GM19328 (cell line): Measurements from ENCODE around the gene TRAF5.
A peak's percentile ranks its signal among the peaks of the same experiment; 100 is the strongest.
"Not testable (repeated sequence)": the region's sequence is repeated elsewhere in the genome, so short reads cannot be mapped to it uniquely, and the experiment has no call there.

Experiments
- ATAC-seq: cut with Tn5 transposase; IDR thresholded peaks from one replicate; pipeline ENCODE4 v1.9.1; 2021; ENCODE audit warnings: mild to moderate bottlenecking, moderate library complexity; ENCODE audit not compliant: unreplicated experiment

TRAF5 gene, protein sequence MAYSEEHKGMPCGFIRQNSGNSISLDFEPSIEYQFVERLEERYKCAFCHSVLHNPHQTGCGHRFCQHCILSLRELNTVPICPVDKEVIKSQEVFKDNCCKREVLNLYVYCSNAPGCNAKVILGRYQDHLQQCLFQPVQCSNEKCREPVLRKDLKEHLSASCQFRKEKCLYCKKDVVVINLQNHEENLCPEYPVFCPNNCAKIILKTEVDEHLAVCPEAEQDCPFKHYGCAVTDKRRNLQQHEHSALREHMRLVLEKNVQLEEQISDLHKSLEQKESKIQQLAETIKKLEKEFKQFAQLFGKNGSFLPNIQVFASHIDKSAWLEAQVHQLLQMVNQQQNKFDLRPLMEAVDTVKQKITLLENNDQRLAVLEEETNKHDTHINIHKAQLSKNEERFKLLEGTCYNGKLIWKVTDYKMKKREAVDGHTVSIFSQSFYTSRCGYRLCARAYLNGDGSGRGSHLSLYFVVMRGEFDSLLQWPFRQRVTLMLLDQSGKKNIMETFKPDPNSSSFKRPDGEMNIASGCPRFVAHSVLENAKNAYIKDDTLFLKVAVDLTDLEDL

DNA sequence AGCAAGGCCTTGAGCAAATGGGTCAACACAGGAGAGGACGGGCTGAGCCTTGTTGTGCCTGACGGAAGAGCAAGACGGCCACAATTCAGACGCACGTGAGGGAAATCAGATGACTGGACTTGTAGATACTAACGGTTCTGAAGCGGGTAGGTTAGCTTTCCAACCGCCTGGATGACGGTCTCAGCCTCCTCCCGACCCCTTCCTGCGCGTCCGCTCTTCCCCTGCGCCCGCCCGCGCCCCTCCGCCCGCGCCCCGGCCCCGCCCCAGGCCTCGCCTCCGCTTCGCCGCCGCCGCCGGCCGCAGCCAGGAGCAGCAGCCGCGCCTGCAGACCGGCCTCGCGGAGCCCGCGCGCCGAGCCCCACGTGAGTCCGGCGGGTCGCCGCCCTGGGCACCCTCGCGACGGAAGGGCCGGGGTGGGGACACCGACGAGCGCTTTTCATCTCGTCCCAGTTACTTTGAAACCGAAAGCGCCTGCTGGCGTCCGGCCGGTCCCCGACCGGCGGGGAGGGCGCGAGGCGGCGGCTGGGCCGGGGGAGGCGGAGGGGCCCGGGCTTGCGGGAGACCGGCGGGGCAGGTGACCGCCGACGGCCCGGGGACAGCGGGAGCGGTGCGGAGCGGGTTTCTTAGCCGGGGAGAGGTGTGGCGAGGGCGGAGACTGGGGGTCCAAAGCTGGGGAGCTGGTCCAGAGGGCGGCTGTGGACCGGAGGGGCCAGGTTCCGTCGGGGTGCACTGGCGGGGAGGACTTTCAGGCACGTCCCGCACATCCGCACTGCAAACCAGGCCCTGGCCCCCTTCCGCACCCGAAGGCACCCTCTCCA is at the start of gene TRAF5:
TSS of gene TRAF5 (plus strand) at position 306 of the 818 bp plus-strand sequence. CDS start 26,407 bp downstream, outside the sequence.
- no peak for ATAC-seq

DNA sequence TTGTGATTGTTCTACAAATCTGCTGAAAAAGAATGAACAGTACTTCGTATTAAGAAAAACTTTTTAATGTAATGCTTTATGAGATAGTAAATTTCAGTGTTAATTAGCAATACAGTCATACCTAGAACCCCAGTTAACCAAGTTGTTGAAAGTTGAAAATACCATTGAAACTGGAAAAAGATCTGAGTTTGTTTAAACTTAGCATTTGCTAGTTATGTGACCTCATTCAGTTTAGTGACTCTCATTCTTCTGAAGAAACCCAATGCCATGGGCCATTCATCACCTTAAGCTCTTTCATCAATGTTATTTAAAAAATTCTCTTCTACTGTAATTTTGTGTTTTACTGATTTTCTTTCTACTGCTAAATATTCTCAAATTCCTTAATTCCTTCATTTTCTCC is 47.3 kb upstream of the TRAF5 start:
- ATAC-seq: no peak

- ATAC-seq: no peak
These were observed 45.7 kb upstream of the TRAF5 start for GRCh38 chr1:211280910-211281309.

- ATAC-seq: no peak
These were observed 45.2 kb upstream of the TRAF5 start for GRCh38 chr1:211281320-211282022.

- no peak for ATAC-seq
These were observed 44.6 kb upstream of the TRAF5 start for GRCh38 chr1:211282023-211282373.

DNA sequence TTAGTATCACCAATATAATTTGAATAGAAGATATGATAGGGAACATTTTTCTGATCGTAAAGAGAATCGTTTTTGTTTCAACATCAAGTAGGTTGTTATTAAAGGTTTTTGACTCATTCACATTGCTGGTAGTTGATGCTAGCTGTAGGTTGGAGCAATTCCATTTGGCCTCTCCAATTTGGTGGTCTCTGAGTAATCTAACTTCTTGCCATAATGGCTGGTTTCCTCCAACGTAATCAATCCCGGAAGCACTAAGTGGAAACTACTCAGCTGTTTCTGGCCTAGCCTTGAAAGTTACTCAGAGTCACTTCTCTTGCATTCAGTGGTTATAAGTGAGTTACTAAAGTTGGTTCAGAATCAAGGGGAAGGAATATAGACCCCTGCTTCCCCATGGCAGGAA is 41.4 kb upstream of the TRAF5 start:
- ATAC-seq: no peak

GRCh38 chr1:211287218-211287617 is 39.4 kb upstream of the TRAF5 start:
- ATAC-seq: no peak

- ATAC-seq: no peak
These were observed 34.2 kb upstream of the TRAF5 start for GRCh38 chr1:211292411-211292810.

DNA sequence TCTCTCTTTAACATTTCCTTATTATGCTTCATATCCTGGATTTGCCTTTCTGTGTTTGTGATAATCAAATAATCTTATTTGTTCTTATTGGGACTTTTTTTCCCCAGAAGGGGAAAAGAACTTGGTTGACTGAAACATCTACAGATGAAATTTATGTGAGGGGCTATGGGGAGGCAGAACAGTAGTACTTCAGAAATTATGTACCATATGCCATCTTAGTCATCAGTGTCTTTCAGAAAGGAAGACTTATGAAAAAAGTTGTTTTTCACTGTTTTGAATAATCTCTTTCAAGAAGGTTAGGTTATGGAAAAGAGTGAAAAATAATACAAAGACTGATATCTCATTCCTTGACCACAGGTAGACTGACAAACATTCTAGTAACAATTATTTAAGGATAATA is 30.2 kb upstream of the TRAF5 start:
- ATAC-seq: no peak

DNA sequence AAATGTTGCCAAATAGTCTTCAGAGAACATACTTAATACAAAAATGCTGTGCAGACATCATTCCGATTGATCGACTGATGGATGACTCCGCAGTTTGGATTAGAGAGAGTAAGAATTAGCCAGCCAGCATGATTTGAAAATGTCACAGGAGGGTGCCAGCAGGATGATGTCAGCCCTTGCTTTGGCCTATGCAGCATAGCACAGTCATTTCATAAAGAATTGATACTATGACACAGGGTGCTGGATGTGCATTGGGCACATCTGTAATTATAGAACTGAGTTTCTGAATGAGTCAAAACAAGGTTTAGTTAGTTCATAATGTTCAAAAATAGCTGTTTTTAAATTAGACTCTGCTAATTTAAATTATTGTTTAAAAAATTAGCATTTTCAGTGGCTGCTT is 21.6 kb upstream of the TRAF5 start:
- ATAC-seq: no peak

GRCh38 chr1:211309617-211310016 is 17.0 kb upstream of the TRAF5 start:
- no peak for ATAC-seq

GRCh38 chr1:211313392-211313791 is 13.2 kb upstream of the TRAF5 start:
- ATAC-seq: no peak

- no peak for ATAC-seq
These were observed 7.9 kb upstream of the TRAF5 start for GRCh38 chr1:211318576-211319280.

DNA sequence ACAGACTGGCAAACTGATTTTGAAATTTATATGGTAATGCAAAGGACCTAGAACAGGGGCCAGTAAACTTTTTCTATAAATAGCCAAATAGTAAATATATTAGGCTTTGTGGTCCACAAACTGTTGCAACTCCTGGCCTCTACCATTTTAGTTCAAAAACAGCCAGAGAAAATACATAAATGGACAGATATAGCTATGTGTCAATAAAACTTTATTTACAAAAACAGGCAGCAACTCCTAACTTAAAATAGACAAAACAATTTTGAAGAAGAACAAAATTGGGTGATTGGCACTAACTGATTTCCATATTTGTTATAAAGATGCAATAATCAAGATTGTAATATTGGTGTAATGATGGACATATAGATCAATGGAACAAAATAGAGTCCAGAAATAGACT is 6.7 kb upstream of the TRAF5 start:
- no peak for ATAC-seq

DNA sequence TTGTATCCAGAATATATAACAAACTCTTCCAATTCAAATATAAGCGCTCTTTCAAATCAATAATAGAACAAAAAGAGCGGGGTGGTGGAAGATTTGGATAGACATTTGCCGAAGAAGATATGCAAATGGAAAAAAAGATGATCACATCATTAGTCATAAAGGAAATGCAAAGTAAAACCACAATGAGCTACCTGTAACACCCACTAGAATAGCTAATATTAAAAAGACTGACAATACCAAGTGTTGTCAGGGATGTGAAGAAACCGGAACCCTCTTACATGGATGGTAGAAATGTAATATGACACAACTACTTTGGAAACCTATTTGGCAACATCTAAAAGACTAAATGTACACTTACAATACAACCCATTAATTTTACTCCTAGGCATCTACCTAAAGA is 5.7 kb upstream of the TRAF5 start:
- no peak for ATAC-seq

DNA sequence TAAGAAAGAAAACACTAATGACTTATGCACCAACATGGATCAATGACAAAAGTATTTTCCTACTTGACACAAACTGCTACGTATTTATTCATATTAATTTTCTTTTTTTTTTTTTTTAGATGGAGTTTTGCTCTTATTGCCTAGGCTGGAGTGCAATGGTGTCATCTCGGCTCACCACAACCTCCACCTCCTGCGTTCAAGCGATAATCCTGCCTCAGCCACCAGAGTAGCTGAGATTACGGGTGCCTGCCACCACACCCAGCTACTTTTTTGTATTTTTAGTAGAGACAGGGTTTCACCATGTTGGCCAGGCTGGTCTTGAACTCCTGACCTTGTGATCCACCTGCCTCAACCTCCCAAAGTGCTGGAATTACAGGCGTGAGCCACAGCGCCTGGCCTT is 5.0 kb upstream of the TRAF5 start:
- ATAC-seq: not testable (repeated sequence)

DNA sequence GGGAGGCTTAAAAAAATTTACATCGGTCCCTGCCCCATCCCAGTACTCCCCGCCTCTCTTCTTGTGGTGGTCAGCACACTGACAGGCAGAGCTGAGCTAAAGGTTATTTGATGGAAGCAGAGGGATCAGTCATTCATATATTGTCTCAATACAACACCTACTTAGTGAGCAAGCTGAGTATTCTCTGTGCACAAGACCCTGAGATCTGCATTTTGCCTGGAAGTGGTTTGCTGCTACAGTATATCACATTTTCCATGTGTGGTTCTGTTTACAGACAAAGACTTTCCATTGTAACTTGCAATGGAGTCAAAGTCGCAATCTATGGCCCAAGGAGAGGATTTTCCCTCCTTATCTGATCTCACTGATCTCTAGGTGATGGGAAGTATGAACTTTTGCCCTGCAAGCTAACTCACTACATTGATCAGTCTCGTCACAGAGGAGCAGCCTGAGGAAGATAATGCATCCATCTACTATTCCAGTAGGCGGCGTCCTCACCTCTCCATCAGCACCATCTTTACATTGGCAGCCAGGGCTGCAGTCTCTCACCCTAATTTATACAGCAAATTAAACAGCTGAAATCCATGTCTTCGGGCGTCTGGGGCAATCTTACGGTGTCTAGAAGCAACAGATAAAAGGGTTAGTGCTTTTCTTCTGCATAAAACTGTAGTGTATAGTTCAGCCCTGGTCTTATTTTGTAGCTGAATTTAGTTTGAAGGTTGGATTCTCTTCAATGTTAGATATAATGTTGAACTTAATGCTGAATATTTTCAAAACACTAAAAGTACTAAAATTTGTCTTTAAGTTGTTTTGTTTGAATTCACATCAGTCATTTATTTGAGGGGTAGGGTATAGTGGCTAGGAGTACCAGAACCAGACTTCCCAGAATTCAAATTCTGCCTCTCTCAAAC is 3.2 kb upstream of the TRAF5 start:
- peak; percentile 40 for ATAC-seq

GRCh38 chr1:211324992-211325775 is 1.4 kb upstream of the TRAF5 start:
- no peak for ATAC-seq

DNA sequence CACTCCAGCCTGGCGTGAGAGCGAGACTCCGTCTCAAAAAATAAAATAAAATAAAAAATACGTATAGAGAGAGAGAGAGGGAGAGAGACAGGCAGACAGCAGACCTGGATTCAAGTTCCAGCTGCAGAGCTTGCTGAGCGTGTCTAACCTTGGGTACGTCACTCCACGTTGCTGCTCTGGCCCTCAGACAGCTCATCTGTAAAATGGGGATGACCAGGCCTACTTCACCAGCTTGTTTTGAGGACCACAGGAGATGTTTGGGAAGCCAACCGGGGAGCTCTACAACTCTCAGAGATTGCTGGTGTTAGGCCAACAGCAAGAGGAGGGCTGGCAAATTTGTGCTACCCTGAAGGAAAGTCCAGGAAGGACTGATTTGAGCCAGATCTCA is 499 bp upstream of the TRAF5 start:
- no peak for ATAC-seq
